GM12891 (cell line): ENCODE measurements around the gene UBR4.

Experiments used
- PAX5 ChIP-seq: IDR thresholded peaks from 2 replicates; pipeline ENCODE4 v1.6.1; 2011; ENCODE audit warnings: low read length, moderate library complexity, mild to moderate bottlenecking; ENCODE audit not compliant: insufficient read depth, severe bottlenecking
- POLR2A ChIP-seq: IDR thresholded peaks from 2 replicates; pipeline ENCODE4 v1.6.1; 2011; ENCODE audit warnings: low read depth, low read length, control low read depth
- POLR2AphosphoS5 ChIP-seq: IDR thresholded peaks from 2 replicates; pipeline ENCODE4 v1.6.1; 2011; ENCODE audit warnings: low read depth, low read length, control low read depth
- POU2F2 ChIP-seq: IDR thresholded peaks from 2 replicates; pipeline ENCODE4 v1.6.1; 2011; ENCODE audit warnings: low read depth, mild to moderate bottlenecking, control low read depth, low read length, moderate library complexity
- SPI1 ChIP-seq: IDR thresholded peaks from 2 replicates; pipeline ENCODE4 v1.6.1; 2011; ENCODE audit warnings: low read depth, low read length, control low read depth
- TAF1 ChIP-seq: IDR thresholded peaks from 2 replicates; pipeline ENCODE4 v1.6.1; 2011; ENCODE audit warnings: low read depth, low read length, control low read depth

GRCh38 chr1:19058476-19058797 lies 151.6 kb downstream of the UBR4 start:
- TF ChIP-seq POLR2A, result no peak
- TF ChIP-seq POLR2AphosphoS5, result no peak
- no peak for TF ChIP-seq SPI1
- no peak for TF ChIP-seq TAF1
- no peak for TF ChIP-seq PAX5
- no peak for TF ChIP-seq POU2F2
